ENCODE data around the gene SLC15A4.
"Not testable (repeated sequence)": the region's sequence is repeated elsewhere in the genome, so short reads cannot be mapped to it uniquely, and the experiment has no call there.

The SLC15A4 gene

GRCh38 chr12:128842579-128842978 lies 18.8 kb upstream of the SLC15A4 start (continued):
- TF ChIP-seq SNAI2 (CRISPR knock-in tag; IDR thresholded peaks at IDR 0.05), result no peak

- ATAC-seq, result no peak
- no peak for TF ChIP-seq ARNTL (CRISPR knock-in tag; IDR thresholded peaks at IDR 0.05; ENCODE audit: borderline replicate concordance, low read depth)
- no peak for TF ChIP-seq ZC3H10 (CRISPR knock-in tag; IDR thresholded peaks at IDR 0.05)
Measured at GRCh38 chr12:128840862-128841468, 17.2 kb upstream of the SLC15A4 start.

- ATAC-seq, result not testable (repeated sequence)
Measured at GRCh38 chr12:128839885-128840284, 16.1 kb upstream of the SLC15A4 start.

- TF ChIP-seq RARB (CRISPR knock-in tag; IDR thresholded peaks at IDR 0.05), result no peak
- no peak for TF ChIP-seq ZNF70 (CRISPR knock-in tag; IDR thresholded peaks at IDR 0.05)
- no peak for TF ChIP-seq TSHZ2 (CRISPR knock-in tag; IDR thresholded peaks at IDR 0.05)
- no peak for TF ChIP-seq ZFP30 (CRISPR knock-in tag; IDR thresholded peaks at IDR 0.05)
- no peak for TF ChIP-seq ZC3H10 (CRISPR knock-in tag; IDR thresholded peaks at IDR 0.05)
- no peak for TF ChIP-seq GLIS3 (CRISPR knock-in tag; IDR thresholded peaks at IDR 0.05)
- TF ChIP-seq ESRRG (CRISPR knock-in tag; IDR thresholded peaks at IDR 0.05), result no peak
- no peak for TF ChIP-seq TOX (CRISPR knock-in tag; IDR thresholded peaks at IDR 0.05; ENCODE audit: borderline replicate concordance)
- no peak for TF ChIP-seq ZFP3 (CRISPR knock-in tag; IDR thresholded peaks at IDR 0.05)
- no peak for TF ChIP-seq CREB5 (CRISPR knock-in tag; IDR thresholded peaks at IDR 0.05; ENCODE audit: low read depth)
- TF ChIP-seq CSRNP3 (CRISPR knock-in tag; IDR thresholded peaks at IDR 0.05), result no peak
- no peak for TF ChIP-seq BACH2 (CRISPR knock-in tag; IDR thresholded peaks at IDR 0.05; ENCODE audit: borderline replicate concordance)
- no peak for TF ChIP-seq POU6F1 (CRISPR knock-in tag; IDR thresholded peaks at IDR 0.05; ENCODE audit: borderline replicate concordance, low read depth)
- ATAC-seq, result no peak
Measured at GRCh38 chr12:128833418-128833817, 9.7 kb upstream of the SLC15A4 start.

GRCh38 chr12:128830505-128830893 lies 6.7 kb upstream of the SLC15A4 start:
- ATAC-seq, result no peak
- TF ChIP-seq GLIS3 (CRISPR knock-in tag; IDR thresholded peaks at IDR 0.05), result no peak
- TF ChIP-seq TSHZ2 (CRISPR knock-in tag; IDR thresholded peaks at IDR 0.05), result no peak
- TF ChIP-seq PATZ1 (CRISPR knock-in tag; IDR thresholded peaks at IDR 0.05; ENCODE audit: borderline replicate concordance), result no peak
- no peak for TF ChIP-seq CSRNP3 (CRISPR knock-in tag; IDR thresholded peaks at IDR 0.05)
- no peak for TF ChIP-seq TCF4 (CRISPR knock-in tag; IDR thresholded peaks at IDR 0.05; ENCODE audit: borderline replicate concordance)
- TF ChIP-seq CREB5 (CRISPR knock-in tag; IDR thresholded peaks at IDR 0.05; ENCODE audit: low read depth), result no peak
- no peak for TF ChIP-seq CSDC2 (CRISPR knock-in tag; IDR thresholded peaks at IDR 0.05)
- TF ChIP-seq ZFP3 (CRISPR knock-in tag; IDR thresholded peaks at IDR 0.05), result no peak
- TF ChIP-seq BACH2 (CRISPR knock-in tag; IDR thresholded peaks at IDR 0.05; ENCODE audit: borderline replicate concordance), result no peak
- no peak for TF ChIP-seq ISL1 (CRISPR knock-in tag; IDR thresholded peaks at IDR 0.05)
- no peak for TF ChIP-seq ZNF70 (CRISPR knock-in tag; IDR thresholded peaks at IDR 0.05)

Measured in SK-N-SH treated with all-trans-retinoic acid at 6 μM for 48 hours (cell line).